ENCODE results near the gene KDR. TPM values are rescaled to one million over a fixed set of nuclear protein-coding genes. Genes with fewer than 3 reads are reported as not detected.

The KDR gene
- total RNA-seq, 2 donors from 2014 or later = 2.1 to 14.9 TPM

DNA sequence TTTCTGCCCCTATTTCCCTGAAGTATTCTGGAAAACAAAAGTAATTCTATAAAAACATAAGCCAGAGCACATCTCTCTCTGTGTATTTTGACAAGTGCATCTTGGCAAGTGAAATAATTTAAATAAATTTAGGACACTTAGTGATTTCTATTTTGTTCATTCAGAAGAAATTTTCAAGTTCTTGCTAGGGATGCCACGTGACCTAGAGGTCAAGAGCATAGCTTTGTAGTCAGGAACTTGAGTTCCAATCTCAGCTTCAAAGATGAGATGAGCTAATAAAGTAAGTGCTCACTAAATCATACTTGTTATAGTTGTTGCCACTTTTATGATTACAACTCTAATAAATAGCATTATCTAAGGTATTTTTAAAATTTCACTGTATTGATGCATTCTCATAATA, 13.8 kb downstream of the KDR start:
- Histone ChIP-seq H3K36me3 (ENCODE audit: control insufficient read depth, insufficient read depth, low read length) (peaks cover 6% of the 10 kb centered on the region), H3K4me3 (ENCODE audit: low read length) (no peak overlapping the region), H3K9me3 (ENCODE audit: control insufficient read depth, low read length) (no peaks in the 10 kb centered on the region), H3K27ac (ENCODE audit: low read depth, low read length) (no peak overlapping the region), H3K9ac (ENCODE audit: extremely low read depth, low read length, poor library complexity, severe bottlenecking) (no peak overlapping the region), H3K4me1 (ENCODE audit: control insufficient read depth, insufficient read depth, low read length) (peaks cover 4% of the 10 kb centered on the region), H3K27me3 (ENCODE audit: control insufficient read depth, insufficient read depth, low read length, poor library complexity, severe bottlenecking) (no peaks in the 10 kb centered on the region)
- TF ChIP-seq, protein P1, sequence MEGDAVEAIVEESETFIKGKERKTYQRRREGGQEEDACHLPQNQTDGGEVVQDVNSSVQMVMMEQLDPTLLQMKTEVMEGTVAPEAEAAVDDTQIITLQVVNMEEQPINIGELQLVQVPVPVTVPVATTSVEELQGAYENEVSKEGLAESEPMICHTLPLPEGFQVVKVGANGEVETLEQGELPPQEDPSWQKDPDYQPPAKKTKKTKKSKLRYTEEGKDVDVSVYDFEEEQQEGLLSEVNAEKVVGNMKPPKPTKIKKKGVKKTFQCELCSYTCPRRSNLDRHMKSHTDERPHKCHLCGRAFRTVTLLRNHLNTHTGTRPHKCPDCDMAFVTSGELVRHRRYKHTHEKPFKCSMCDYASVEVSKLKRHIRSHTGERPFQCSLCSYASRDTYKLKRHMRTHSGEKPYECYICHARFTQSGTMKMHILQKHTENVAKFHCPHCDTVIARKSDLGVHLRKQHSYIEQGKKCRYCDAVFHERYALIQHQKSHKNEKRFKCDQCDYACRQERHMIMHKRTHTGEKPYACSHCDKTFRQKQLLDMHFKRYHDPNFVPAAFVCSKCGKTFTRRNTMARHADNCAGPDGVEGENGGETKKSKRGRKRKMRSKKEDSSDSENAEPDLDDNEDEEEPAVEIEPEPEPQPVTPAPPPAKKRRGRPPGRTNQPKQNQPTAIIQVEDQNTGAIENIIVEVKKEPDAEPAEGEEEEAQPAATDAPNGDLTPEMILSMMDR (conservative IDR thresholded peaks at IDR 0.05) = no peak
- no peak for DNase-seq
- H3K9me3 Mint-ChIP-seq = peaks cover 8% of the 10 kb centered on the region
- H3K4me3 Mint-ChIP-seq = no peak overlapping the region
- H3K4me1 Mint-ChIP-seq = peaks cover 4% of the 10 kb centered on the region
- H3K27ac Mint-ChIP-seq = no peak overlapping the region
- H3K36me3 Mint-ChIP-seq (ENCODE audit: low read depth) = peaks cover 39% of the 10 kb centered on the region
- H3K27me3 Mint-ChIP-seq (ENCODE audit: insufficient read depth) = no peaks in the 10 kb centered on the region
- 83 to 94% methylated on average over 1 of the region's 1 CpG for WGBS, 2 experiments (ENCODE audit: insufficient coverage in 1 of 2, insufficient read length in 1 of 2)

DNA sequence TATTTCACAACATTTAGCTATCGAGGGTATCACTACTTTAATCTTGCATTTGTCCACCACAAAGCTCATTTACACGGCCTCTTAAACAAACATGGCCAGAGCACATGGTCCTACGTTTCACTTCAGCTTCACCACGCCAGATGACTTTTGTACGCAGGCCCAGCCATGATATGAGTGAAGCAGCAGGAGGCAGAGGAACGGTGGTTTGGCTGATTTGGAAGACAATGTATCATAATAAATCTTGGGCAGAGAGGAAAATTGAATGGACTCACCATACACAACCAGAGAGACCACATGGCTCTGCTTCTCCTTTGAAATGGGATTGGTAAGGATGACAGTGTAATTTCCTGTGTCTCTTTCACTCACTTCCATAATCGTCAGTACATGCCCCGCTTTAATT, 15.3 kb downstream of the KDR start:
- Histone ChIP-seq H3K4me1 (ENCODE audit: control insufficient read depth, insufficient read depth, low read length) (no peaks in the 10 kb centered on the region), H3K9me3 (ENCODE audit: control insufficient read depth, low read length) (no peaks in the 10 kb centered on the region), H3K9ac (ENCODE audit: extremely low read depth, low read length, poor library complexity, severe bottlenecking) (no peak overlapping the region), H3K36me3 (ENCODE audit: control insufficient read depth, insufficient read depth, low read length) (peaks cover 6% of the 10 kb centered on the region), H3K27me3 (ENCODE audit: control insufficient read depth, insufficient read depth, low read length, poor library complexity, severe bottlenecking) (no peaks in the 10 kb centered on the region), H3K27ac (ENCODE audit: low read depth, low read length) (no peak overlapping the region), H3K4me3 (ENCODE audit: low read length) (no peak overlapping the region)
- H3K4me3 Mint-ChIP-seq = no peak overlapping the region
- H3K9me3 Mint-ChIP-seq = peaks cover 8% of the 10 kb centered on the region
- peaks cover 44% of the 10 kb centered on the region for H3K36me3 Mint-ChIP-seq (ENCODE audit: low read depth)
- H3K27me3 Mint-ChIP-seq (ENCODE audit: insufficient read depth) = no peaks in the 10 kb centered on the region
- 91 to 95% methylated on average over 3 to 8 of the region's 8 CpGs for WGBS, 2 experiments (ENCODE audit: insufficient coverage in 1 of 2, insufficient read length in 1 of 2)
- TF ChIP-seq, protein P1 (conservative IDR thresholded peaks at IDR 0.05) = no peak
- no peaks in the 10 kb centered on the region for H3K4me1 Mint-ChIP-seq
- H3K27ac Mint-ChIP-seq = no peak overlapping the region
- DNase-seq = no peak

DNA sequence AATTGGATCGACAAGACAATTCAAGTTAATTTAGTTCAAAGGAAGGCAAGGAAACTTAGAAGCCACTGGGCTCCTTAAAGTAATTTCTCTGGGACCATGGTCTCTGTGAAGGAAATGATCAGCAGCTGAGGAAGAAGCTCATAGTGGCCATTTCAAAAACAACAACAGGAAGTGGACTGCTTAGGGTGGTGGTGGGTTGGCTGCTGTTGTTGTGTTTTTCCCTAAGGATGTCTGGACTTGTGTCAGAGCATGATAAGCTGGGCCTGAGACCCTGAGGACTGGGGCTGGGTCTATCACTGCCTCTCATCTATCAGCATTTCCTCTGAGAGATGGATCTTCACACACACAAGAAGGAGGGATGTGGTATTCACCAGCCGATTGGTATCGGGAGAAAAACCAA, 18.3 kb downstream of the KDR start:
- no peaks in the 10 kb centered on the region for H3K36me3 ChIP-seq (ENCODE audit: control insufficient read depth, insufficient read depth, low read length)
- Mint-ChIP-seq H3K9me3 (peaks cover 8% of the 10 kb centered on the region), H3K36me3 (ENCODE audit: low read depth) (peaks cover 44% of the 10 kb centered on the region), H3K27ac (no peak overlapping the region), H3K4me3 (no peak overlapping the region), H3K27me3 (ENCODE audit: insufficient read depth) (no peaks in the 10 kb centered on the region), H3K4me1 (no peaks in the 10 kb centered on the region)
- no peak for DNase-seq
- H3K4me3 ChIP-seq (ENCODE audit: low read length) = no peak overlapping the region
- no peak overlapping the region for H3K9ac ChIP-seq (ENCODE audit: extremely low read depth, low read length, poor library complexity, severe bottlenecking)
- TF ChIP-seq, protein P1 (conservative IDR thresholded peaks at IDR 0.05) = no peak
- whole genome bisulfite sequencing, 2 experiments (ENCODE audit: insufficient coverage in 1 of 2, insufficient read length in 1 of 2) = 93 to 96% methylated on average over 3 of the region's 3 CpGs
- no peaks in the 10 kb centered on the region for H3K4me1 ChIP-seq (ENCODE audit: control insufficient read depth, insufficient read depth, low read length)
- no peaks in the 10 kb centered on the region for H3K27me3 ChIP-seq (ENCODE audit: control insufficient read depth, insufficient read depth, low read length, poor library complexity, severe bottlenecking)
- H3K9me3 ChIP-seq (ENCODE audit: control insufficient read depth, low read length) = no peaks in the 10 kb centered on the region
- H3K27ac ChIP-seq (ENCODE audit: low read depth, low read length) = no peak overlapping the region
